Measurements from ENCODE around the gene SYF2. TPM values are rescaled to one million over a fixed set of nuclear protein-coding genes. Genes with fewer than 3 reads are reported as not detected.

Gene SYF2
- total RNA-seq, 3 donors from 2014 or later (not counting 1 experiment from before 2014, with no cell fraction given): 67.9 to 92.2 (median 75.3) TPM

DNA sequence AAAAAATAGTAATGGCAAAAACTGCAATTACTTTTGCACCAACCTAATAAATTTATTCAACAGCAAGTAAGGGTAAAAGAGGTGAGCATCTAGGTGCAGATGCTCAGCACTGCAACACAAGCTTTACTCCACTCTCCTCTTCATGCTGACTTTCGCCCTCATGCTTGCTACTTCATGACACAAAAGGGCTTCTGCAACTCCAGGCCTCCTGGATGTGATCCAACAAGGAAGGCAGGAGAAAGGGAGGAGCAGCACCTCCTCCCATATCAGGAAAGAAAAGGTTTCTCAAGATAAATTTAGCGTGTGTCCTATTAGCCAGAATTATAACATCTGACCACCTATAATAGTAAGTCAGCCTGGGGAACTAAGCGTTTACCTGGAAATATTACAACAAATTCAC, 11.6 kb downstream of the SYF2 start:
- H3K4me3 Mint-ChIP-seq: no peak overlapping the region
- no peaks in the 10 kb centered on the region for H3K9me3 Mint-ChIP-seq
- no peaks in the 10 kb centered on the region for H3K27me3 ChIP-seq (ENCODE audit: control insufficient read depth, insufficient read depth, low read length)
- ATAC-seq (no peak), DNase-seq (no peak)
- no peak overlapping the region for H3K27ac Mint-ChIP-seq
- no peak overlapping the region for H3K4me3 ChIP-seq (ENCODE audit: low read length)
- H3K36me3 Mint-ChIP-seq: peaks cover 17% of the 10 kb centered on the region
- no peaks in the 10 kb centered on the region for H3K9me3 ChIP-seq (ENCODE audit: control insufficient read depth, insufficient read depth, low read length)
- 100% methylated on average over 1 of the region's 3 CpGs for WGBS (ENCODE audit: insufficient coverage)
- intact Hi-C loops (cut with micrococcal nuclease): no loop called here
- peaks cover 0 to 6% of the 10 kb centered on the region in 2 donors for H3K4me1 Mint-ChIP-seq
- H3K4me1 ChIP-seq (ENCODE audit: control insufficient read depth, insufficient read depth, low read length): no peaks in the 10 kb centered on the region
- TF ChIP-seq, protein P1, sequence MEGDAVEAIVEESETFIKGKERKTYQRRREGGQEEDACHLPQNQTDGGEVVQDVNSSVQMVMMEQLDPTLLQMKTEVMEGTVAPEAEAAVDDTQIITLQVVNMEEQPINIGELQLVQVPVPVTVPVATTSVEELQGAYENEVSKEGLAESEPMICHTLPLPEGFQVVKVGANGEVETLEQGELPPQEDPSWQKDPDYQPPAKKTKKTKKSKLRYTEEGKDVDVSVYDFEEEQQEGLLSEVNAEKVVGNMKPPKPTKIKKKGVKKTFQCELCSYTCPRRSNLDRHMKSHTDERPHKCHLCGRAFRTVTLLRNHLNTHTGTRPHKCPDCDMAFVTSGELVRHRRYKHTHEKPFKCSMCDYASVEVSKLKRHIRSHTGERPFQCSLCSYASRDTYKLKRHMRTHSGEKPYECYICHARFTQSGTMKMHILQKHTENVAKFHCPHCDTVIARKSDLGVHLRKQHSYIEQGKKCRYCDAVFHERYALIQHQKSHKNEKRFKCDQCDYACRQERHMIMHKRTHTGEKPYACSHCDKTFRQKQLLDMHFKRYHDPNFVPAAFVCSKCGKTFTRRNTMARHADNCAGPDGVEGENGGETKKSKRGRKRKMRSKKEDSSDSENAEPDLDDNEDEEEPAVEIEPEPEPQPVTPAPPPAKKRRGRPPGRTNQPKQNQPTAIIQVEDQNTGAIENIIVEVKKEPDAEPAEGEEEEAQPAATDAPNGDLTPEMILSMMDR (IDR thresholded peaks at IDR 0.05): no peak
- H3K27ac ChIP-seq (ENCODE audit: low read length): no peak overlapping the region
- H3K36me3 ChIP-seq (ENCODE audit: control insufficient read depth, insufficient read depth, low read length): peaks cover 44% of the 10 kb centered on the region
- H3K27me3 Mint-ChIP-seq (ENCODE audit: low read depth in 2 of 2): no peaks in the 10 kb centered on the region

DNA sequence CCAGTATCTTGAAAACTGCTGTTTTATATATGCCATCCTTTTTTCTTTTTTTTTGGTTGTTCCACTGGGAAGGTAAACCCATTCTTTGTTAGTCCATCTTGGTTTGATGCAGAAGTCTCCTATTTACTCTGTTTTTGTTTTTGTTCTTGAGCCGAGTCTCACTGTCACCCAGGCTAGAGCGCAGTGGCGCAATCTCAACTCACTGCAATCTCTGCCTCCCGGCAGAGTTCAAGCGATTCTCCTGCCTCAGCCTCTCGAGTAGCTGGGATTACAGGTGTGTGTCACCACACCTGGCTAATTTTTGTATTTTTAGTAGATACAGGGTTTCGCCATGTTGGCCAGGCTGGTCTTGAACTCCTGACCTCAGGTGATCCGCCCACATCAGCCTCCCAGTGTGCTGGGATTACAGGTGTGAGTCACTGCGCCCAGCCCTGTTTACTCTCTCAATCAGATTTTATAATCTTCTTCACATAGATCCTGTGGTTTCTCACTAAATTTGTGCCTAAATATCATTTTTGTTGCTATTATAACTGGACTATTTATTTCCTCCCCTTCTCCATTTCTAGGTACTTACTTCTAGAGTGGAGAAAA, 12.5 kb downstream of the SYF2 start:
- Histone ChIP-seq H3K4me1 (ENCODE audit: control insufficient read depth, insufficient read depth, low read length) (no peaks in the 10 kb centered on the region), H3K4me3 (ENCODE audit: low read length) (no peak overlapping the region), H3K27ac (ENCODE audit: low read length) (no peak overlapping the region), H3K36me3 (ENCODE audit: control insufficient read depth, insufficient read depth, low read length) (peaks cover 37% of the 10 kb centered on the region), H3K27me3 (ENCODE audit: control insufficient read depth, insufficient read depth, low read length) (no peaks in the 10 kb centered on the region), H3K9me3 (ENCODE audit: control insufficient read depth, insufficient read depth, low read length) (no peaks in the 10 kb centered on the region)
- Mint-ChIP-seq H3K4me1 (peaks cover 0 to 4% of the 10 kb centered on the region in 2 donors), H3K36me3 (peaks cover 14% of the 10 kb centered on the region), H3K9me3 (no peaks in the 10 kb centered on the region), H3K27ac (peak overlapping the region in 1 of 2 donors; percentile 44), H3K27me3 (ENCODE audit: low read depth in 2 of 2) (no peaks in the 10 kb centered on the region), H3K4me3 (no peak overlapping the region)
- WGBS (ENCODE audit: insufficient coverage): 94% methylated on average over 9 of the region's 9 CpGs
- TF ChIP-seq, protein P1 (IDR thresholded peaks at IDR 0.05): no peak
- ATAC-seq (no peak), DNase-seq (no peak)
- intact Hi-C loops (cut with micrococcal nuclease): no loop called here

DNA sequence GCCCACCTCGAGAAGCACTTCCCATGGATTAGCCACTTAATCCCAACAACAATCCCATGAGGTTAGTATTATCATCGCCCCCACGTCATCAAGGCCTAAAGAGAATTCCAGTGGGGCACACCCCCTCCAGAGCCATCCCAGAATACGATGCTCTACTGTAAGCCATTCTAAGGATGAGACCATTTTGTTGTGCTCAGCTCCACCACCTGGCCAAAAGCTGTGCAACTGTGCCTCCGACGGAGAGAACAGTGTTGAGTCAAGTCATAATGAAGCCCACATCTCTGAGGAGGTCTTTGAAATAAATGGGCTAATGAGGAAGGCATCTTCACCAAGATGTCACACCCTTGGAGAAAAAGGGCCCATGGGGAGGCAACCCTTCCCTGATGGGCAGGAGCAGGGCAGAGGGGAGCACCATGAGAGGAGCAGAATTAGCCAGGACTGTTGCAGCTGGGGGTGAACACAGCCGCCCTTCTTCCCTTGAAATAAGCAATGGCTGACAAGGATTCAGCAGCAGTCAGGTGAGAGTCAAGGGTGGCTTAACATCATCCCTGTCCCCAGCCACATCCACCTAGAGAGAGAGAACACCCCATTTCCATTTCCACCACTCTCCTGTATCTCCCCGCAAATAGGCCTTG, 14.6 kb downstream of the SYF2 start:
- H3K4me3 Mint-ChIP-seq: no peak overlapping the region
- no peaks in the 10 kb centered on the region for H3K9me3 Mint-ChIP-seq
- WGBS (ENCODE audit: insufficient coverage): 97% methylated on average over 8 of the region's 8 CpGs
- ATAC-seq (no peak), DNase-seq (no peak)
- TF ChIP-seq, protein P1 (IDR thresholded peaks at IDR 0.05): no peak
- H3K36me3 Mint-ChIP-seq: peaks cover under 1% of the 10 kb centered on the region
- intact Hi-C loops (cut with micrococcal nuclease): no loop called here
- H3K27me3 ChIP-seq (ENCODE audit: control insufficient read depth, insufficient read depth, low read length): no peaks in the 10 kb centered on the region
- H3K9me3 ChIP-seq (ENCODE audit: control insufficient read depth, insufficient read depth, low read length): no peaks in the 10 kb centered on the region
- no peak overlapping the region for H3K4me3 ChIP-seq (ENCODE audit: low read length)
- no peak overlapping the region for H3K27ac Mint-ChIP-seq
- H3K4me1 ChIP-seq (ENCODE audit: control insufficient read depth, insufficient read depth, low read length): no peaks in the 10 kb centered on the region
- no peaks in the 10 kb centered on the region for H3K4me1 Mint-ChIP-seq
- H3K27ac ChIP-seq (ENCODE audit: low read length): no peak overlapping the region
- peaks cover 0 to under 1% of the 10 kb centered on the region in 2 donors for H3K27me3 Mint-ChIP-seq (ENCODE audit: low read depth in 2 of 2)
- peaks cover 20% of the 10 kb centered on the region for H3K36me3 ChIP-seq (ENCODE audit: control insufficient read depth, insufficient read depth, low read length)
